Ammon's horn (tissue), 1 donor: ENCODE data around the gene MYL12A.
"Not testable (repeated sequence)": the region's sequence is repeated elsewhere in the genome, so short reads cannot be mapped to it uniquely, and the experiment has no call there.

Source experiments
- DNase-seq: peaks from one replicate; pipeline ENCODE4 v3.0.0-alpha.2; 2016; ENCODE audit warnings: low spot score

Gene MYL12A

DNA sequence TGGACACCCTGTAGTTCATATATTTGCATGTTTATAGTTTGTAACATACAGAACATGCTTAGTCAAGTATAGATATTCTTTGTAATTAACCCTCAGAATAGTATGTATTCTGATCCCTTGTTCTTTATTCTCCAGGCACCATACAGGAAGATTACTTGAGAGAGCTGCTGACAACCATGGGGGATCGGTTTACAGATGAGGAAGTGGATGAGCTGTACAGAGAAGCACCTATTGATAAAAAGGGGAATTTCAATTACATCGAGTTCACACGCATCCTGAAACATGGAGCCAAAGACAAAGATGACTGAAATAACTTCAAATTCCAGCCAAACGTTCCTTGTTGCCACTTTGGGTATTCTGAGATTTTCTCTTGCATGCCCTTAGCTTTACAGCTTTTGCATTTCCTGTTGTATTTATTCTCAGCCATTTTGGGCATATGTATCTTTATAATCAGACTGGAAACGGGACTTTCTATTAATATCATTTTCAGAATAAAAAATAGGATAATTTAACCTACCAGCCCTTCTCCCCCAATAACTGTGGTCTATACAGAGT, 8.1 kb downstream of the MYL12A start:
- no peak for DNase-seq

DNA sequence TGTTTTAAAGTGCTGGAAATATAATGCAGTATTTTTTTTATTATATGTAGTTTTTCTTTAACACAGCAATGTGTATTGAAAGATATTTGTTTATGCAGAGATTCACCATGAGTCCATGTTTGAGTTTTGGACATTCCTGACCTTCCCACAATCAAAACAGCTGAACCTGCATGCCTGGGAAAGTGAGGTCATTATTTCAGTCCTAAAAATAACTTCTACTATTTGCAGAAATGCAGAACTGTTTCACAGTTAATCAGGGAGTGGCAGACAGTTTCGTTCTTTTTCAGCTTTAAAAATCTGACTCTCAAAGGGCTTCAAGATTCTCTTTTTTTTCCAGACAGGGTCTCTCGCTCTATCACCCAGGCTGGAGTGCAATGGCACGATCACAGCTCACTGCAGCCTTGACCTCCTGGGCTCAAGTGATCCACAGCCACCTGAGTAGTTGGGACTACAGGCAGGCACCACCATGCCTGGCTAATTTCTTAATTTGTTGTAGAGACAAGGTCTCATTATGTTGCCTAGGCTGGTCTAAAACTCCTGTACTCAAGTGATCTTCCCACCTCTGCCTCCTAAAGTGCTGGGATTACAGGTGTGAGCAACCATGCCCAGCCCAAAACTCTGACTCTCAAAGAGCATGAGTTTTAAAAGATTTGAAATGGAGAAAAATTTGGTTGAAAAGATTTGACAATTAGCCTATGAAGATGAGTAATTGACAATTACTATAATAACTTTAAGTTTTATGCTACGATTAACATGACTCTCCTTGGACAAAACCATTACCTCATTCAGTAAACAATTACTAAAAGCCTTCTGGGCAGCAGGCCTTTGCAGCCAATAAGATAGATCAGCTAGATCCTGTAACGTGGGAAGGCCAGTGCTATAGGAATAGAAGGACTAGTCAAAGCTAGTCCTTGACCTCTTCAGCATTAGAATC, 9.4 kb downstream of the MYL12A start:
- DNase-seq = no peak

DNA sequence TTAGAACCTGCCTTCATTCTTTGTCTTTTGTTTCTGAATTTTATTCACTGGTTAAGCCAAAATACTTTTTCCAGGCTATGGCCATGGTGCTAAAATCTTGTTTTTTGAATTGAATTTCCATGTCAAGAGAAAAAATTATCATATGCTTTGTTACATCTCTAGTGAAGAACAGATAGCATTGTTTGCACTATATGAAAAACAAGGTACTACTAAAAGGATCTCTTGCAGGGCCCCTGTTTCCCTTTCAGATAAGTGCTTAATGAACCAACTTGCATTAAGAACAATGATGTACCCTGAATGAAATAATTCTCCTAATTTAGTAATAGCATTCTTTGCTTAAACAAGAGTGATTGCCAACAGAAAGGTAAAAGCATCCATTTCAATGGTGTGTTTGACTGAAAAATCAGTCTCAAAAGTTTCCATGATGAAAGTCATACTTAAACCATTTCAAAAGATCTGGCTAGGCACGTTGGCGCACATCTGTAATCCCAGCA, 10.1 kb downstream of the MYL12A start:
- no peak for DNase-seq

DNA sequence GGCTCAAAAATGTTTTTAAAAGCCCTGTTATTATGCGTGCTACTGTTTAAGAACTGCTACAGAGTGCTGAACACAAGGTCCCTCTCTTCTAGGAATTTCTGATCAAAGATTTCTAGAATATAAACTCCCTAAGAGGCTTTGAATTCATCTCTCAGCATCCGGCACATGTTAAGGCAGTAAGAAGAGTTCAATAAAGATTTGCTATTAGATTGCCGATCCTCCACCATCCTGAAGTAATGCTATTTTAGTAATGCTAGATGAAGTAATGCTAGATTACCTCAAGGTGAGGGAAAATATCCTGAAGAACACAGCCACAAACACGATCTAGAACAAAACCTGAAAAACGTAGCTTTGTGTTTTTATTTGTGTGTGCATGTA, 13.4 kb downstream of the MYL12A start:
- no peak for DNase-seq

DNA sequence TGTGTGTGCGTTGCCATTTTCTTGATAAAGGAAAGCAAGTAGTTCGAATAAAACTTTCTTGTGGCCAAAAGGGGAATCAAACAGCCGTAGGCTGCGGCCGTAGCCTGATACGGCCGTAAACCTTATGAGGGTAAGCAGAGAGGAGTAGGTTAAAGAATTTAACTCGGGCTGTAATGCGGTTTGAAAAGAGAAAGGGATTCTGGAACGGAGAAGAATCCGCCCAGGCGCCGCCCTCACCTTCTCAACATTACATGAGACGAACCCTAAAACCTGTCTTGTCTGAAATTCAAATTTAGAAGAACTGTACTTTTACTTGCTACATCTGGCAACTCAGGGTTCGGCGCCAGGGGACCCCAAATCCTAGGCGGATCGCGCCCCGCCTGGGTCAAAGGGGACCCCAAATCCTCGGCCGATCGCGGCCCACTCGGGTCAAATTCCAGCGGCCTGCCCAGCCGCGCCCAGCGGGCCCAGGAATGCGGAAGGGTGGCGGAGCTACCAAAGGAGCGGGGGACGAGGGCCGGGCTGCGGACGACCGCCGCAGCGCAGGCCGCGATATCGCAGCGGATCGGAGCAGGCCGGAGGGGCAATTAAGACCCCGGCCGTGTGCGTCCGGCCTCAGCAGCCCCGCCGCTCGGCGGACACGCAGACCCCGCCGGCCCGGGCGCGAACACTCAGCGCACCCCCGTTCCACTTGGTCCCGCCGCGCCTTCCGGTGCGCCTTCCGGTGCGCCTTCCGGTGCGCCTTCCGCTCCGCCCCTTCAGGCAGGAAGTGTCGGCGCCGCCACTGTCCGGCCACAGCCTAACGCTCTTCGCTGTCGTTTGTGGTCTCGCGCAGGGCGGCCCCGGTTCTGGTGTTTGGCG, 14.0 kb downstream of the MYL12A start, which contains the start of gene MYL12B:
Gene MYL12B, plus strand, starts transcription at position 761 of the 861 bp plus-strand sequence. CDS start 10,766 bp downstream, outside the sequence.
- peak; percentile 84 for DNase-seq

DNA sequence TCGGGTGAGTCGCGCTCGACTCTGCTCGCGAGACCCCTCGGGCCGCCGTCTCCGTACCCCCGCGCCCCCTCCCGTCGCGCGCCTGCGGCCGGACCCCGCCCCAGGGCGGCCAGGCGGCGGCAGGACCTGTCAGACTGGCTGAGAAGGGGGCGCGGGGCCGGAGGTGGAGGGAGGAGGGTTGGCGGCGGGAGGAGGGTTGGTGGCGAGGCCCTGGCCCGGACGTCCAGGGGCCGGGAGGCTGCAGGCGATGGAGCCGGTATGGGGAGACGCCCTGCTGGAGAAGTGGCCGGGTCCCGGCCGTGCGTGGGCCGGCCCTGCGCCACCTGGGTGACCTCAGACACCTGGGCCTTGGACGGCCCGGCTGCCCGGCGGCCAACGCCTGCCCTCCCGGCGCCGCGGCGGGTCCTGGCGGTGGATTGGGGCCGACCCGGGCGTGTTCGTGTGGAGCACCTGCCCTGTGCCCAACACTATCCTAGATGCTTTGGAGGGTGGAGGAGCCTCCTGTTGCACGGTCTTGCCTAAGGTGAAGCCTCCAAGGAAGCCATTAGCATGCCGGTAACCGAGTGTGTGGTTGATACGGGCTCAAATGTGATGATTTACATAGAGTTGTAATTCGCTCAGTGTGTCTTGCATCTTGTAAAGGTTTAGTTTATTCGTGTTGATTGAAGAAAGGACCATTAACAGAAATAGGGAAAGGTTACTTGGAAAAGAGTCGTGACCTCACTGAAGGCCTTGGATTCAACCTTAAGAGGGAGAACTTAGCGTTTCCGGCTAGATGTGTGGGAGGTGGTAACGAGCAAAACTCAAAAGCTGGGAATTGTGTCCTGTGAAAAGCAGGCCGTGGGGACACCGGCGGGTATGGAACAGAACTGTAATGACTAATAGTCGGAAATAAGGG, 14.9 kb downstream of the MYL12A start:
- DNase-seq = no peak

DNA sequence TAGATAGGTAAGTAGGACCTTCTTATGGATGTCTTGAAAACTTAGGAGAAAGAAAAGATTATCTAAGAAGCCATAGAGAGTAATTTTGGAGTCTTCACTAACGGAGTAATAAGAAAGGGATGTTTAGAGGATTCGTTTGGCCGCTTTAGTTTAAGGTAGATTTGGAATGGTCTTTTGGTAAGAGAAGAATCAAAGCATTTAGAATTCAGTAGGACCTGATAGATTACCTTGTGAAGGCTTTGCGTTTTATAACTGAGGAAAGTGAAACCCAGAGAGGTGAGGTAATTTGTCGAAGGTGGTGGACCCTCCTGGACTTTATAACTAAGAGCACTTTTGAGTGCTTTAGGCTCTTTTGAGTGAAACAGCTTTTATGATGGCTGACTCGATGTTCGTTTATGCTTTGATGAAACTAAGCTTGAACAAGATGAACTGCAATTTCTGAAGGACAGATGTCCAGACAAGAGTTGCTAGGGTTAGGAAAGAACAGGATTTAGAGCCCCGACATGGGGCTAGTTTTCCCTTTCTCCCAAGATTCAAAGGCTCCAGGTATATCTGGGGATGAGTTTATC, 15.6 kb downstream of the MYL12A start:
- no peak for DNase-seq

DNA sequence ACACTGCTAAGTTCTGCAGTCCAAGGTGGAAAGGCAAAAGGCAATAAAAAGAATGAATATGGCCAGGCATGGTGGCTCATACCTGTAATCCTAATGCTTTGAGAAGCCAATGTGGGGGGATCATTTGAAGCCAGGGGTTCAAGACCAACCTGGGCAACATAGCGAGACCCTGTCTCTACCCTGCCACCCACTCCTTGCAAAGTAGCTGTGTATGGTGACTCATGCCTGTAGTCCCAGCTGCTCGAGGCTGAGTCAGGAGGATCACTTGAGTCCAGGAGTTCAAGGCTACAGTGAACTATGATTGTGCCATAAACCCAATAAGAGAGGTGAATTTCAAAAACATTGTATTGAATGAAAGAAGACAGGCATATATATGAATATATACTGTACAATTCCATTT, 16.8 kb downstream of the MYL12A start:
- DNase-seq = no peak

DNA sequence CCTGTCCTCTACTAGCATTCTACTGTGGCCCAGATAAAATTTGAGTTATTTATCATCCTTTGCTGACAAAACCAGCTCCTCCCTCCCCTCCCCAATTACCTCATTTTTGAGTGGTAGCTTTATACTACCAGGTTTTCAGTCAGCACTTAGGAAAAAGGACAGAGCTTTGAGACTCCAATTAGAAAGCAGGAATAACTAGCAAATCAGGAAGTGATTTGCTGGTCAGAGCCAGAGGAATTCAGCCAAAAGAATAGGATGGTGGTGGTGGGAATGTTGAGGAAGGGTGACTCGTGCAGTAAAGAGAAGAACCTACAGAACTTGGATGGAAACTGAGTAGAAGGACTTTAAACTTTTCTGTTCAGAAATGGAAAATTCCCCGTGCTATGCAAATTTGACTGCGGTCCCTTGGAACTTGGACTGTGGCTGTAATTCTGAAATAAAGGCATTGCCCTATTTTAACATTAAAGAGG, 18.0 kb downstream of the MYL12A start:
- DNase-seq = no peak

DNA sequence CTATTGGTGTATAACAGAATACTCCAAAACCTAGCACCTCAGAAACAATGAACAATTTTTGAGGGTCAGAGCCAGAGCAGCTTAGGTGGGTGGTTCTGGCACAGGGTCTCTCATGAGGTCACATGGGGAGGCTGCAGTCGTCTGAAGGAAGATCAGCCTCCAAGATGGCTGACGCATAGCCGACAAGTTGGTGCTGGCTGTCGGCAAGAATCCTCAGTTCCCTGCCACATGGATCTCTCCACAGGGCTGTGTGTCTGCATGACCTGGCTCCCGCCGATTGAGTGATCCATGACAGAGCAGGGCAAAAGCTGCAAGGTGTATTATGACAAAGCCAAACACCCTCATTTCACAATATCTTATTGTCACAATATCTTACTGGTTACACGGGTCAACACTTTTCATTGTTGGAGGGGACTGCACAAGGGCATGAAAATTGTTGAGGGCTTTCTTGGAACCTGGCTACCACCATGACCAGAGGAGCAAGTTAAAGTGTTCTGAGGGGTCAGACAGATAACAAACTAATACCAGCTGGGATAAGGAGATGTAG, 18.5 kb downstream of the MYL12A start:
- no peak for DNase-seq

DNA sequence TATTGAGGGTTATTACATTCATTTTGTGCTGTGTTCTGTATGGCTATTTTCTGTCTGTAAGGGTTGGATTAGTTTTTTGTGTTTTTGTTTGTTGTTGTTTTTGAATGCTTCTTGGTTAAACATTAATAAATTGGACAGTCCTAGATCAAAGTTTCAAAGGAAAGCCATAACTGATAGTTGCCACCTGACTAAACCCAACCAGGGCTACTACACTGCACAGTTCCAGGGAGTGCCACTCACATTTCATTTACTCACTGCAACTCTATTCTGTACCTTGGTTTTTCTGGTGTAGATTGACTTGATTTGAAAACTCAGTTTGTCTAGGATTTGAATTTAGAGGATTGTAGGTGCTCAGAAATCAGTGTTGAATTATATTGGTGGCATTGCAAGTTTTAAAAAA, 20.7 kb downstream of the MYL12A start:
- no peak for DNase-seq

DNA sequence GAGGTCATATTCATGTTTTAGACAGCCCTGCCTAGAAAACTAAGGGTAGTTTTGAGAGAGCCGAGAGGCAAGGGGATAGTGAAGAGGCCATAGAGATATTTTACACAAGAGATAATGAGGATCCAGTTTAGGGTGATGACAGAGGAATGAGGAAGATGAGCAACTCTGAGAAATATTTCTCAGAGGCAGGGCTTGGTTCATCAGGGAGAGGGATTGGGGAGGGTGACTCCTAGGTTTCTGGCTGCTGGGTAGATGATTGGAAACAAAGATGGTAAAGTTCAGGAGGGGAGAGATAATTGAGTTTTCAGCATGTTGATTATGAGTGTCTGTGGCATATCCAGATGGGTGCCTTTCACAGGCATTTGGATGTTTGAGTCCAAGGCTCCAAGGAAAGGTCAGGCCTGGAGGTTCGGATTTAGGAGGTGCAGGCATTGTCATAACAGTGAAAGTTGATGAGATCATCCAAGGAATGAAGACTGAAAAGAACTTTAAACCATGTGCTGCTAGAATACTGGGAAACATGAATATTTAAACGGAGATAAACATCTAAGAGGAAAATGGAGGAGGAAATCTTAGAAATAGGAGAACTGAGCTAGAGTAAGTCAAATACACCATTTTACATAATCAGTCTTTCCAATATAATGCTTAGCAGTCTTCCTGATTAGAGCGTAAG, 21.8 kb downstream of the MYL12A start:
- no peak for DNase-seq

DNA sequence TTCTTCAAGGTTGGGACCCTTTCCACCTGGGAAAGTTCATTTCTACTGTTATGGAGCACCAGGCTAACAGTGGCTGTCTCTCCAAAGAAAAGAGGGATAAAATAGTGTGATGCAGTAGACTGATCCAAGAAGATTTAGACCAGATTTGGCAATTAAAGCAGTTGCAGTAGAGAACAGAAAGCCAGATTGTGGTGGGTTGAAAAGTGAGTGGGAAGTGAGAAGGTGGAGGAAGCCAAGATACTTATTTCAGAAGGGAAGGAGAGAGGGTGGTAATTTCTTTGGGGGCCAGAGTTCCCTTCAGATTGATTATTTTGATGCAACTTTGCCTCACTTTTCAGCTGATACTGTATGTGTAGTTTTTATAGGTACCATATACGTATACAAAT, 22.3 kb downstream of the MYL12A start:
- DNase-seq = no peak

DNA sequence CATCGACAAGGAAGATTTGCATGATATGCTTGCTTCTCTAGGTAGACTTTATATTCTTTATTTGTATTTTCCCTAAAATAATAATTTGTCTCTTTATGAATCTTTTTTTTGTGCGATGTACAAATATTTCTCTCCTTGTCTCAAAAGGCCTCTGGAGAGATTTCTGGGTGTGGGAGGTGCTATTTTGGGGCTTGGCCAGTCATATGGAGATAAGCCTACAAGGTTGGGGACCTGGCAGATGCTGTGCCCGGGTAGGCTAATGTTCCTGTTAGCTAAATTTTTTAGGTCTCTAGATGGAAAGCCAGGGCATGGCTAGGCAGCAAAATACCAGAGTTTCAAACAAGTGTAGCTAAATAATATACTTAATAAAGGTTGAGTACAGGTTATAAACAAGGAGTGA, 25.4 kb downstream of the MYL12A start:
- DNase-seq = no peak

DNA sequence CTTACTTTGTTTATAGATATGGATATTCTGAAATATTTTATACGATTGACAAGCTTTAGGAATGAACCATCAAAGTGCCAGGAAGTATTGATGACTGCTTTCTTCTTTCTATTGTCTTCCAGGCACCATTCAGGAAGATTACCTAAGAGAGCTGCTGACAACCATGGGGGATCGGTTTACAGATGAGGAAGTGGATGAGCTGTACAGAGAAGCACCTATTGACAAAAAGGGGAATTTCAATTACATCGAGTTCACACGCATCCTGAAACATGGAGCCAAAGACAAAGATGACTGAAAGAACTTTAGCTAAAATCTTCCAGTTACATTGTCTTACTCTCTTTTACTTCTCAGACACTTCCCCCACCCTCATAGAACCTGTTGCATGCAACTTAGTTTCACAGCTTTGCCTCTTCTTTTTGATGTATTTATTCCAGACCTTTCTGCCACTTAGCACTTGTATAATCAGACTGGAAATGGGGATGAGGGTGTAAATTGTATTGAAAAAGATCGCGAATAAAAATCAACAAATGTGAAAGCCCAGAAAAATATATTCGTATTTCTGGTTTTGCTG, 30.1 kb downstream of the MYL12A start:
- DNase-seq = not testable (repeated sequence)

DNA sequence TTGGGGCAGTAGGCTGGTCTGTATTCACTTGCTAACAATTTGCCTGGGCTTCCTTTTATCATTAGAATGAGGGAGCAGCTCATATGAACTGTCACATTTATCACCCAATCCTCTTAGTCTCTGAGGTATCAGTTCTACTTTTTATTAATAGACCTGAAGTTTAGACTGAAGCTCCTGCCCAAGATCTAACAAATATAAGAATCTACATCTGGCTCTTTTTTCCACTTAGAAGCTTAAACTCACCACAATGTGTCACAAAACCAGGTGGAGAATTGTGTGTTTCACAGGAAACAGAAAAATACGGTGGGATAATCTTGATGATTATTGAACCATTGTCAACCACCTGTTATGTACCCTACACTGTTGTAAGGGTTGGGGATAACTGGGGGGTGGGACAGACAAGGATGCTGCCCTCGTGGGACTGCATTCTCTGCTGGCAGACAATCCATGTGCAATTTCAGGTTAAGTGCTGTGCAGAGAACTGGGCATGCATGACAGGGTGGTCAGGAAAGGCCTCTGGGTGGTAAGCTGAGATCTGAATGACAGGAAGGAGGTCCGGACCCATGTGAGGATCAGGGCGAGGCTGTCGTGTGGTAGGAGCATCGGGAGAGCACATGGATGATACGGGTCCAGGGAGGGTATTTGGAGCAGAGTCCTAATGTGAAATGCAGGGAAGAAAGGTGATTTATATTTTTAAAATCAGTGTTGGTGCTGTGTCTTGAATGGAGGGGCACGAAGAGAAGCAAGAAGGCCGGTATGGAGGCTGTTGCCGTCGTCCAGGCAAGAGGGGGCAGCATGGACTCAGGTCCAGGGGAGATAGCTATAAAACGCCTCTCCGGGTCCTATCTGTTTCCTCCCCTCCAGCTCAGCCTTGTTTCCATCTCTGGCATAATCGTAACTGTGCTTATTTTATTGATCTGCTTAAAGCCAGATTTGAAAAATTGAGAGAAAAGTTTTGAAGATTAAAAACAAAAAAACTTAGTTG, 31.9 kb downstream of the MYL12A start:
- DNase-seq = no peak

DNA sequence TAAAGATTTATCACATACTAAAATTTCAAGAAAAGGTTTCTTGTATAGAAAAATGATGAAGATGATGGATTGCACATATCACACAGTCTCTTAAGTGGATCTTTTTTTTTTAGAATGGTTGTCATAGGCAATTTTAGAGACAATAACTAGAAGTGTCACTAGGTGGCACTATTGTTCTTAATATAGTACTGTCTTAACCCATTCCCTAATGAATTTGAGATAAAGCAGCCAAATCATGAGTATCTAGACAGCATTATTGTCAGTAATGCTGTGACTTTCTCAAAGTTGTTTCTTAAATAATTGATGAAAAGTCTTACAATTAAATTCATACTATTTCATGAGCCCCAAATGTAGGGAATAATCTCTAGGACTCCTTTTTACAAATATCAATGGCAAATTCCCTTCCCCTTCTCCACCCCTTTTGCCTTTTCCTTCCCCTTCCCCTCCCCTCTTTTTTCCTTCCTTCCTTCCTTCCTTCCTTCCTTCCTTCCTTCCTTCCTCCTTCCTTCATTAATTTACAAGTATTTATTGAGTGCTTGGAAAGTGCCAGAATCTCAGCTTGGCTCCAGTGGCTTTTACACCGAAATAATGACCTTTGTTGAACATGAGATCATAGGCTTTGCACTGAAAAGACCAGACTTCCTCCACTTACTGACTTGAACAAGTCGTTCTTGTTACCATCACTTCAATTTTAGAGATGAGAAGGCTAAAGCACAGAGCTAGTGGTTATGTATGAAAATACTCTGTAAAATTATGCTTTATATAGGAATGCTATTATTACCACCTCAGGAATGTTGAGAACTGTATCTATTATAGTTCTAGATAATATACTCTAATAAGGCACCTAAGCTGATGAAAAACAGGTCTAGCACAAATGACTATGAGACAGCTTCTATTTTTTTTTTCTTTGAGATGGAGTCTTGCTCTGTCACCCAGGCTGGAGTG, 34.1 kb downstream of the MYL12A start:
- DNase-seq = peak; percentile 76
